HG03097 (cell line): ENCODE measurements around the gene FADS3.

Source experiments
- ATAC-seq: cut with Tn5 transposase; IDR thresholded peaks from one replicate; pipeline ENCODE4 v1.9.1; 2021; ENCODE audit not compliant: unreplicated experiment, low FRiP score

FADS3 gene

GRCh38 chr11:61900251-61900650 lies 8.9 kb upstream of the FADS3 start:
- no peak for ATAC-seq

GRCh38 chr11:61899146-61899841 lies 7.9 kb upstream of the FADS3 start:
- no peak for ATAC-seq

GRCh38 chr11:61898247-61898582 lies 6.9 kb upstream of the FADS3 start:
- no peak for ATAC-seq

- no peak for ATAC-seq
Observed at GRCh38 chr11:61897387-61898246, 6.3 kb upstream of the FADS3 start.

GRCh38 chr11:61896665-61897386 lies 5.5 kb upstream of the FADS3 start:
- no peak for ATAC-seq

GRCh38 chr11:61895718-61896059 lies 4.3 kb upstream of the FADS3 start:
- ATAC-seq: no peak

- ATAC-seq: no peak
Observed at GRCh38 chr11:61895046-61895717, 3.8 kb upstream of the FADS3 start.

- no peak for ATAC-seq
Observed at GRCh38 chr11:61893981-61894380, 2.6 kb upstream of the FADS3 start.

GRCh38 chr11:61892085-61892370 lies 683 bp upstream of the FADS3 start:
- ATAC-seq: no peak

- ATAC-seq: peak; percentile 10
Observed at GRCh38 chr11:61890529-61891330, 615 bp downstream of the FADS3 start.

GRCh38 chr11:61889831-61890230 lies 1.5 kb downstream of the FADS3 start:
- ATAC-seq: no peak

GRCh38 chr11:61888590-61888989 lies 2.8 kb downstream of the FADS3 start:
- no peak for ATAC-seq

- ATAC-seq: no peak
Observed at GRCh38 chr11:61887839-61888494, 3.4 kb downstream of the FADS3 start.

- ATAC-seq: no peak
Observed at GRCh38 chr11:61886643-61887042, 4.7 kb downstream of the FADS3 start.

- no peak for ATAC-seq
Observed at GRCh38 chr11:61885784-61886580, 5.4 kb downstream of the FADS3 start.

- no peak for ATAC-seq
Observed at GRCh38 chr11:61885166-61885778, 6.1 kb downstream of the FADS3 start.

GRCh38 chr11:61883947-61884346 lies 7.4 kb downstream of the FADS3 start:
- no peak for ATAC-seq

GRCh38 chr11:61883327-61883726 lies 8.0 kb downstream of the FADS3 start:
- ATAC-seq: no peak

- no peak for ATAC-seq
Observed at GRCh38 chr11:61882879-61883278, 8.5 kb downstream of the FADS3 start.
